Erythroblast (primary cell): ENCODE measurements around the gene WSCD2.

Source experiments
- GATA1 ChIP-seq: IDR thresholded peaks from 2 replicates; pipeline ENCODE4 v1.6.1; 2011; ENCODE audit warnings: low read depth, mild to moderate bottlenecking, control low read depth, low read length, moderate library complexity
- POLR2A ChIP-seq: IDR thresholded peaks from 2 replicates; pipeline ENCODE4 v1.6.1; 2011; ENCODE audit warnings: mild to moderate bottlenecking, low read length

- TF ChIP-seq POLR2A = no peak
- no peak for TF ChIP-seq GATA1
Observed at GRCh38 chr12:108126212-108126611, 2.9 kb upstream of the WSCD2 start.
